Activated CD8-positive, alpha-beta T cell treated with anti-CD3 and anti-CD28 coated beads for 36 hours (primary cell): ENCODE measurements around the gene KPNA4. TPM values are rescaled to one million over a fixed set of nuclear protein-coding genes. Genes with fewer than 3 reads are reported as not detected.

Experiments used
- ATAC-seq: fragments of 200-7000 bp; cut with Tn5 transposase; one replicate; pipeline ENCODE4 v1.10.0; 2021; ENCODE audit warnings: mild to moderate bottlenecking, moderate library complexity
- CTCF ChIA-PET: fragments of 350-600 bp; sonication (Branson Sonifier 250); formaldehyde crosslinking; loops from one replicate; lab custom pipeline; 2021; ENCODE audit warnings: antibody characterized with exemption; lab: Charles Lee
- POLR2A ChIA-PET: fragments of 350-600 bp; sonication (Branson Sonifier 250); formaldehyde crosslinking; loops from one replicate; lab custom pipeline; 2021; ENCODE audit warnings: antibody characterized with exemption; lab: Charles Lee
- DNase-seq: peaks from one replicate; pipeline ENCODE4 v3.0.0-alpha.2; 2020
- H3K27ac Mint-ChIP-seq: one replicate; pipeline ENCODE4 v1.8.0; 2021; ENCODE audit warnings: mild to moderate bottlenecking, mixed read lengths
- H3K27me3 Mint-ChIP-seq: one replicate; pipeline ENCODE4 v1.8.0; 2021; ENCODE audit warnings: mixed read lengths
- H3K36me3 Mint-ChIP-seq: one replicate; pipeline ENCODE4 v1.8.0; 2021; ENCODE audit warnings: low read depth, mixed read lengths
- H3K4me1 Mint-ChIP-seq: one replicate; pipeline ENCODE4 v1.8.0; 2021; ENCODE audit warnings: low read depth, mixed read lengths
- H3K4me3 Mint-ChIP-seq: one replicate; pipeline ENCODE4 v1.8.0; 2021; ENCODE audit warnings: mild to moderate bottlenecking, moderate library complexity, mixed read lengths
- H3K9me3 Mint-ChIP-seq: one replicate; pipeline ENCODE4 v1.8.0; 2021; ENCODE audit warnings: mixed read lengths
- intact Hi-C: fragments of 100-400 bp; cut with micrococcal nuclease; formaldehyde crosslinking; loops from one replicate; pipeline ENCODE4 v1.10.0; 2022
- total RNA-seq, 2 experiments: library from RNA; stranded (reverse); gene quantifications; one replicate each; pipeline ENCODE4 v1.2.3, GENCODE V29; 2021
- TF ChIP-seq, protein P1 (sequence below): fragments of 200-600 bp; IDR thresholded peaks from one replicate; pipeline ENCODE4 v1.8.0; 2022; ENCODE audit warnings: antibody characterized with exemption, mild to moderate bottlenecking

The KPNA4 gene
- total RNA-seq, 2 experiments from 2014 or later = 50.6 to 51.0 TPM

DNA sequence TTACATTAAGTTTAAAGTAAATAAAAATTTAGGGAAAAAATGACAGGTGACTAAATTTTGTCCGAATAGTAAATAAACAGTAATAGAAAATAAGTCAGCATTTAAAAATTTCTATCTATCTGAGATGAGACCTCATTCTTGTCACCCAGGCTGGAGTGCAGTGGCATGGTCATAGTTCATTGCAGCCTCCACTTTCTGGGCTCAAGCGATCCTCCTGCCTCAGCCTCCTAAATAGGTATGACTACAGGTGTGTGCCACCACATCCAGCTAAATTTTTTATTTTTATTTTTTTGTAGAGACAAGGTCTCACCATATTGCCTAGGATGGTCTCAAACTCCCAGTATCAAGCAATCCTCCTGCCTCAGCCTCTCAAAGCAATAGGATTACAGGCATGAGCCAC lies 7.8 kb downstream of the KPNA4 start:
- H3K4me1 Mint-ChIP-seq = peaks cover 63% of the 10 kb centered on the region
- TF ChIP-seq, protein P1, sequence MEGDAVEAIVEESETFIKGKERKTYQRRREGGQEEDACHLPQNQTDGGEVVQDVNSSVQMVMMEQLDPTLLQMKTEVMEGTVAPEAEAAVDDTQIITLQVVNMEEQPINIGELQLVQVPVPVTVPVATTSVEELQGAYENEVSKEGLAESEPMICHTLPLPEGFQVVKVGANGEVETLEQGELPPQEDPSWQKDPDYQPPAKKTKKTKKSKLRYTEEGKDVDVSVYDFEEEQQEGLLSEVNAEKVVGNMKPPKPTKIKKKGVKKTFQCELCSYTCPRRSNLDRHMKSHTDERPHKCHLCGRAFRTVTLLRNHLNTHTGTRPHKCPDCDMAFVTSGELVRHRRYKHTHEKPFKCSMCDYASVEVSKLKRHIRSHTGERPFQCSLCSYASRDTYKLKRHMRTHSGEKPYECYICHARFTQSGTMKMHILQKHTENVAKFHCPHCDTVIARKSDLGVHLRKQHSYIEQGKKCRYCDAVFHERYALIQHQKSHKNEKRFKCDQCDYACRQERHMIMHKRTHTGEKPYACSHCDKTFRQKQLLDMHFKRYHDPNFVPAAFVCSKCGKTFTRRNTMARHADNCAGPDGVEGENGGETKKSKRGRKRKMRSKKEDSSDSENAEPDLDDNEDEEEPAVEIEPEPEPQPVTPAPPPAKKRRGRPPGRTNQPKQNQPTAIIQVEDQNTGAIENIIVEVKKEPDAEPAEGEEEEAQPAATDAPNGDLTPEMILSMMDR = no peak
- no peak for DNase-seq
- intact Hi-C loops = no loop called here
- H3K36me3 Mint-ChIP-seq = peaks cover 22% of the 10 kb centered on the region
- H3K27me3 Mint-ChIP-seq = no peaks in the 10 kb centered on the region
- H3K9me3 Mint-ChIP-seq = no peaks in the 10 kb centered on the region
- no peak overlapping the region for H3K27ac Mint-ChIP-seq
- no peak for ATAC-seq
- ChIA-PET CTCF (no interaction called here), POLR2A (no interaction called here)
- no peak overlapping the region for H3K4me3 Mint-ChIP-seq

DNA sequence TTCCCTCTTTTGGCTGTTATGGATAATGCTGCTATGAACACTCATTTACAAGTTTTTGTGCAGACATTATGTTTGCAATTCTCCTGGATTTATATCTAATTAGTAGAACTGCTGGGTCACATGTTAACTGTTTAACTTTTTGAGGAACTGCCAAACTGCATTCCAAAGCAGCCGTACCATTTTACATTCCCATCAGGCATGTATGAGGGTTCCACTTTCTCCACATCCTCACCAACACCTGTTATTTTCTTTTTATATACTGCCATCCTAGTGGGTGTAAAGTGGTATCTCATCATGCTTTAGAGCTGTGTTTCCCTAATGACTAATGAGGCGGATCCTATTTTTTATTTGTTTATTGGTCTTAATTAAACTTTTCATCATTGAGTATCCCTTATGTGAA lies 9.2 kb downstream of the KPNA4 start:
- CTCF ChIA-PET = no interaction called here
- Mint-ChIP-seq H3K27me3 (no peaks in the 10 kb centered on the region), H3K27ac (no peak overlapping the region), H3K36me3 (peaks cover 33% of the 10 kb centered on the region), H3K9me3 (peaks cover 4% of the 10 kb centered on the region), H3K4me1 (peaks cover 61% of the 10 kb centered on the region), H3K4me3 (no peak overlapping the region)
- intact Hi-C loops = no loop called here
- no peak for ATAC-seq
- DNase-seq = no peak
- POLR2A ChIA-PET = interaction anchor here (1.3 to 1.5 kb wide), 2 partner anchors 10 to 107 kb away, joined by 3 to 4 read pairs; partner anchors contain the start of gene TRIM59
- TF ChIP-seq, protein P1 = no peak

DNA sequence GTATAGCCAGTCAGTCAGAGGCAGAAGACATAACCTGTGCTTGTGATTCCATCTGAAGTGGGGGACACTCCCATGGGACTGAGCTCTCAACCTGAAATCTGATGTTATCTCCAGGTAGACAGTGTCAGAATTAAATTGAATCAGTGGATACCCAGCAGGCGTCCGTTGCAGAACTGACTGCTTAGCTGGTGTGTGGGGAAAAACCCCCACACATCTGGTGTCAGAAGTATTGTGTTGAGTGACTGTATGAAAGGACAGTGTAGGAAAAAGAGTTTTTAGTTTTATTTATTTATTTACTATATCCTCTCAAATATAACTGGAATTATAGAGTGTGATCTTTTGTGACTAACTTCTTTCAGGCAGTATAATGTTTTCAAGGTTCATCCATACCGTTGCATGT lies 10.4 kb downstream of the KPNA4 start:
- no peak overlapping the region for H3K4me3 Mint-ChIP-seq
- peaks cover 57% of the 10 kb centered on the region for H3K4me1 Mint-ChIP-seq
- H3K27me3 Mint-ChIP-seq = no peaks in the 10 kb centered on the region
- no peak overlapping the region for H3K27ac Mint-ChIP-seq
- peaks cover 12% of the 10 kb centered on the region for H3K9me3 Mint-ChIP-seq
- ChIA-PET POLR2A (interaction anchor here (0.7 kb wide), 1 partner anchor 11 kb away, joined by 3 read pairs; no protein-coding TSS in a partner anchor), CTCF (interaction anchor here (1.1 to 1.9 kb wide), 3 partner anchors 9 to 12 kb away, joined by 3 to 4 read pairs (median 4); no protein-coding TSS in a partner anchor)
- TF ChIP-seq, protein P1 = no peak
- intact Hi-C loops = no loop called here
- DNase-seq = no peak
- ATAC-seq = no peak
- peaks cover 42% of the 10 kb centered on the region for H3K36me3 Mint-ChIP-seq

DNA sequence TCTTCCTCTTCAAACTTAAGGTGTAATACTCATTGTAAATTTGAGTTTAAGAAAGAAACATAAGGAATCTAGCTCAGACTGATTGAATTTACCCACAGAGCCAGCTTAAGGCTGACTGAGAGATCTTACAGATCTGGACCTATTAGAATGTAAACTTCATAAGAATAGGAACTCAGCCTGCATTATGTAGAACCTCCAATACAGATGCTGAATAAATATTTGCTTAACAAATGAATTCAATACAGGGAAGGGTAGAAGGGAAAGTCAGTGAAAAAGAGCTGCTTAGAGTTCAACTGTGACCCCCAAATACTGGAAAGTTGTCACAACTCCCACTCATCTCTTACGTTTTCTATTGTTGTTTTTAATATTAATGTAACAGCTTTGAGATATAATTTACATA lies 11.5 kb downstream of the KPNA4 start:
- ChIA-PET POLR2A (no interaction called here), CTCF (interaction anchor here (1.1 to 1.9 kb wide), 3 partner anchors 8 to 14 kb away, joined by 3 to 4 read pairs (median 4); no protein-coding TSS in a partner anchor)
- H3K4me3 Mint-ChIP-seq = no peak overlapping the region
- DNase-seq (no peak), ATAC-seq (no peak)
- H3K4me1 Mint-ChIP-seq = peaks cover 53% of the 10 kb centered on the region
- intact Hi-C loops = no loop called here
- no peak overlapping the region for H3K27ac Mint-ChIP-seq
- no peaks in the 10 kb centered on the region for H3K27me3 Mint-ChIP-seq
- TF ChIP-seq, protein P1 = no peak
- H3K36me3 Mint-ChIP-seq = peaks cover 43% of the 10 kb centered on the region
- H3K9me3 Mint-ChIP-seq = peaks cover 16% of the 10 kb centered on the region

DNA sequence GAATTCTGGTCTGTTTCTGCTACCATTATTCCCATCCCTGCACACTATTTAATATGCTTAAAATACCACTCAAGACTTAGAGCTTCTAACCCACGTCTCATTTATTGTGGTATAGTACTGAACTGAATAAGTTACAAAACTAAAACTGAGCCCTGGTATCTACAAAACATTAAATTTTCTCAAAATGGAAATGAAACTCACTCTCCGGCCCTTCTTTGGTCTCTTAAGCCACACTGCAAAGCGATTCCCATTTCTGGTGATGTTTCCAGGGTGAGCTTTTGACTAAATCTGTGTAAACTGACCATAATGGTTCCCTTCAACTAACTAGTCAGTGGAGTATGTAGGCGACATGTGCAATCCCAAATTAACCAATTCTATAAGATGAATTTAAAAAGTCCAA lies 18.6 kb downstream of the KPNA4 start:
- CTCF ChIA-PET = no interaction called here
- peaks cover 66% of the 10 kb centered on the region for H3K4me1 Mint-ChIP-seq
- peaks cover 54% of the 10 kb centered on the region for H3K36me3 Mint-ChIP-seq
- peaks cover 22% of the 10 kb centered on the region for H3K9me3 Mint-ChIP-seq
- ATAC-seq = no peak
- H3K27me3 Mint-ChIP-seq = no peaks in the 10 kb centered on the region
- TF ChIP-seq, protein P1 = no peak
- POLR2A ChIA-PET = no interaction called here
- no peak overlapping the region for H3K4me3 Mint-ChIP-seq
- intact Hi-C loops = no loop called here
- DNase-seq = no peak
- H3K27ac Mint-ChIP-seq = no peak overlapping the region
